Endothelial cell (in vitro differentiated cells): ENCODE measurements around the gene VPS26B. TPM values are rescaled to one million over a fixed set of nuclear protein-coding genes. Genes with fewer than 3 reads are reported as not detected.

ENCODE experiments used
- DNase-seq: peaks from one replicate; pipeline ENCODE4 v3.0.0; 2021; ENCODE audit warnings: low spot score
- H3K27ac Mint-ChIP-seq: one replicate; pipeline ENCODE4 v1.8.0; 2021; ENCODE audit warnings: mixed read lengths, inconsistent platforms; ENCODE audit not compliant: unreplicated experiment
- H3K27me3 Mint-ChIP-seq: one replicate; pipeline ENCODE4 v1.8.0; 2021; ENCODE audit warnings: mild to moderate bottlenecking, moderate library complexity, mixed read lengths, inconsistent platforms; ENCODE audit not compliant: unreplicated experiment
- H3K36me3 Mint-ChIP-seq: one replicate; pipeline ENCODE4 v1.8.0; 2021; ENCODE audit warnings: mild to moderate bottlenecking, low read depth, mixed read lengths, inconsistent platforms; ENCODE audit not compliant: unreplicated experiment
- H3K4me1 Mint-ChIP-seq: one replicate; pipeline ENCODE4 v1.8.0; 2021; ENCODE audit warnings: mild to moderate bottlenecking, mixed read lengths, inconsistent platforms; ENCODE audit not compliant: unreplicated experiment
- H3K4me3 Mint-ChIP-seq: one replicate; pipeline ENCODE4 v1.8.0; 2021; ENCODE audit warnings: mild to moderate bottlenecking, mixed read lengths, inconsistent platforms; ENCODE audit not compliant: unreplicated experiment
- H3K9me3 Mint-ChIP-seq: one replicate; pipeline ENCODE4 v1.8.0; 2021; ENCODE audit warnings: mixed read lengths, inconsistent platforms; ENCODE audit not compliant: unreplicated experiment
- CTCF ChIP-seq: fragments of 200-600 bp; sonication (generic); IDR thresholded peaks from one replicate; pipeline ENCODE4 v1.5.0; 2021; ENCODE audit warnings: antibody characterized with exemption; ENCODE audit not compliant: unreplicated experiment
- total RNA-seq: library from RNA; stranded (reverse); fragmentation: NEBNext Ultra II Directional; extraction: Animal tissue kit (Norgen Biotek cat#: 25700); gene quantifications from one replicate; pipeline ENCODE4 v1.2.1, GENCODE V29; 2021; ENCODE audit not compliant: unreplicated experiment

VPS26B gene
- total RNA-seq, 1 donor from 2014 or later, result 132 TPM

GRCh38 chr11:134206185-134206584 is 18.3 kb upstream of the VPS26B start:
- no peak for TF ChIP-seq CTCF
- no peak for DNase-seq
- Mint-ChIP-seq H3K27ac (no peak overlapping the region), H3K27me3 (no peaks in the 10 kb centered on the region), H3K4me1 (no peaks in the 10 kb centered on the region), H3K9me3 (no peaks in the 10 kb centered on the region), H3K4me3 (no peak overlapping the region), H3K36me3 (peaks cover 30% of the 10 kb centered on the region)

- DNase-seq, result peak; percentile 68
- Mint-ChIP-seq H3K4me1 (no peaks in the 10 kb centered on the region), H3K27ac (no peak overlapping the region)
These were observed 16.8 kb upstream of the VPS26B start for GRCh38 chr11:134207538-134208239.

DNA sequence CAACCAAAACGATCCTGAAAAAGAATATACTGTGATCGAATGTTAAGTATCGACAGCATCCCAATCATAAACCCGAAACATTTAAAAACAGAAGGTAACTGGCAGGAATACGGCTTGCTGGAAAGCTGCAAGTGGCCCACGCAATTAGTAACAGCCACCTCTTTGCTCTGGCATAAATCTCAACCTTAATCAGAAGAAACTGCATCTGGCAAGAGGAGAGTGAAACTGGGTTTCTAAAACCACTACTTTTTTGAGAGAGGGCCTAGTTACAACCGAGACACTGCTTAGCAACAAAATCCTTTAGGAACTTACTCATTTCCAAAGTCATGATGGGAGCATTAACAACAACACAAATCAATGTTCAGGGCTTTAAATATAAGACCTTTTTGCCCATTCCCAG is 8.6 kb upstream of the VPS26B start:
- no peak overlapping the region for H3K27ac Mint-ChIP-seq
- H3K4me3 Mint-ChIP-seq, result no peak overlapping the region
- no peaks in the 10 kb centered on the region for H3K27me3 Mint-ChIP-seq
- H3K9me3 Mint-ChIP-seq, result no peaks in the 10 kb centered on the region
- H3K36me3 Mint-ChIP-seq, result peaks cover 13% of the 10 kb centered on the region
- no peak for DNase-seq
- no peaks in the 10 kb centered on the region for H3K4me1 Mint-ChIP-seq
- TF ChIP-seq CTCF, result no peak

More at GRCh38 chr11:134207538-134208239, 16.8 kb upstream of the VPS26B start:
- TF ChIP-seq CTCF, result peak; percentile 92
- H3K27me3 Mint-ChIP-seq, result no peaks in the 10 kb centered on the region
- H3K4me3 Mint-ChIP-seq, result no peak overlapping the region
- H3K36me3 Mint-ChIP-seq, result peaks cover 22% of the 10 kb centered on the region
- H3K9me3 Mint-ChIP-seq, result no peaks in the 10 kb centered on the region

GRCh38 chr11:134216816-134217215 is 7.7 kb upstream of the VPS26B start:
- no peak overlapping the region for H3K27ac Mint-ChIP-seq
- no peaks in the 10 kb centered on the region for H3K9me3 Mint-ChIP-seq
- H3K4me1 Mint-ChIP-seq, result no peaks in the 10 kb centered on the region
- H3K27me3 Mint-ChIP-seq, result no peaks in the 10 kb centered on the region
- no peak for DNase-seq
- no peak overlapping the region for H3K4me3 Mint-ChIP-seq
- TF ChIP-seq CTCF, result no peak
- peaks cover 12% of the 10 kb centered on the region for H3K36me3 Mint-ChIP-seq

DNA sequence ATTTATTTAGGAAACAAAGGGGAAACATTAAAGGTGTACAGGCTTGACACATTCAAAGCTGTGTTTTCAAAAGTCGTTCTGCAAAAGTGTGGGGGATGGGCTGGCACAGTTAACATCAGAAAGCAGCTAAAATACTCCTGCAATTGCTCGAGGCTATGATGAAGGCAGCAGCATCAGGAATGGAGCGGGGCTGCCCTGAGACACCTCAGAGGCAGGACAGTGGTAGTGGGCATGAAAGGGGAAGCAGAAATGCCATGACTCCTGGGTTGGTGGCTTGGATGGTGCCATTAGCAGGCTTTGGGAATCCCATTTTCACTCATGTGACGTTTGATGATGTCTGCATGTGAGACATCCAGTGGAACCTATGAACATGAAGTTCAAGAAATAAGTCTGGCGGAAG is 1.4 kb upstream of the VPS26B start:
- Mint-ChIP-seq H3K36me3 (peaks cover 34% of the 10 kb centered on the region), H3K4me3 (peak overlapping the region; percentile 94), H3K27ac (peak overlapping the region; percentile 49), H3K27me3 (peaks cover 10% of the 10 kb centered on the region), H3K9me3 (no peaks in the 10 kb centered on the region), H3K4me1 (peaks cover 39% of the 10 kb centered on the region)
- TF ChIP-seq CTCF, result no peak
- no peak for DNase-seq
